ENCODE results near the gene GTF3C1. TPM values are rescaled to one million over a fixed set of nuclear protein-coding genes. Genes with fewer than 3 reads are reported as not detected.

Gene GTF3C1
- total RNA-seq, 1 donor from 2014 or later = 52.7 TPM

DNA sequence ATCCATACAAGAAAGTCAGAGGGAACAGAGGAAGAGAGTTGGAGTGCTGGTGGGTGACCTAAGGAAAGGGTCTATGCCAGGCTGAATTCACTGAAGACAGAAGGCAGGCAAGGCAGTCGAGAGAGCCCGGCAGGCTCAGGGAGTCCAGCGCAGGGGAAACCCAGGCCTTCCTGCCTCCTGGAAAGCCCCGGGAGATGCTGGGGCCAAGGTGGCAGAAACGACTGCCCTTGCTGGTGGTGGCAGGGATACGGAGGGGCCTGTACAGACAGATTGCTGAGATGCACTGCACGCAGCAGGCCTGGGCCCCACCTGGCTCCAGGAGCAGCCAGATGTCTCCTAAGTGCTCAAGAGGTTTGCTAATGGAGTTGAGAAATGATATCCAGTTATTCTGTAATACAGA lies 59.8 kb downstream of the GTF3C1 start:
- intact Hi-C loops (cut with micrococcal nuclease) = no loop called here

DNA sequence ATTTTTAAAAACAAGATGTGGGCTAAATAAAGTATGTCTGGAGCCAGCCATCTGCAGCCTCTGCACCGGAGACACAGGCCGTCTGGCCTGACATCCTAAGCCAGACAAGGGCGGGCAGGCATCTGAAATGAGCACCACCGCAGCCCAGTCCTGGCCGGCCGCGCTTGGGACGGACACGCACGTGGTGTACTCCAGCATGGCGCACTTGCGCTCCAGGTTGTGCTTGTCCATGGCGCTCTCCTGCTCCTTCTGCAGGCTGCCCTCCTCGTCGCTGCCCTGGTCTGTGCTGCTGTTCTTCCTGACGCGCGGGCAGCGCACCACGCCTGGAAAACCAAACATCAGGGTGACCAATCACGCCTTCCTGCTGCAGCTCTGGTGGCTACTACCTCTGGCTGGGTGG lies 60.3 kb downstream of the GTF3C1 start:
- intact Hi-C loops (cut with micrococcal nuclease) = no loop called here

GRCh38 chr16:27486760-27487159 lies 63.0 kb downstream of the GTF3C1 start:
- intact Hi-C loops (cut with micrococcal nuclease) = no loop called here

- intact Hi-C loops (cut with micrococcal nuclease) = no loop called here
Measured at GRCh38 chr16:27486344-27486743, 63.4 kb downstream of the GTF3C1 start.

DNA sequence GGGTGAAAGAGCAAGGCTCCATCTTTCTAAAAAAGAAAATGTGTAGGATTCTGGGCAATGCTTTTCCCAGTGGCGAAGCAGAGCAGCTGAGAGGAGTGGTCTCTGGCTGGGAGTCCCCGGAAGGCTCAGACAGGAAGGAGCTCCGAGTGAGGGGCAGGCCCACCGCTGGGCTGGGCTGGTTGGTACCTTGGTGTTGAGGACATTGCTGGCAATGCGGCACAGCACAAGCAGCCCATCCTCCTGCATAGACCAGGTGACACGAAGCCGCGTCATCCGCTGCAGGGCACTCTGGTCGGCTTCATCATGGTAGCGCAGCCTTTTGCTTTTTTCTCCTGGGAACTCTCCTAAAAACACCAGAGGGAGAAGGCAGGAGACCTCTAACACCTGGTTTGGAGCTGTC lies 63.9 kb downstream of the GTF3C1 start:
- intact Hi-C loops (cut with micrococcal nuclease) = no loop called here

DNA sequence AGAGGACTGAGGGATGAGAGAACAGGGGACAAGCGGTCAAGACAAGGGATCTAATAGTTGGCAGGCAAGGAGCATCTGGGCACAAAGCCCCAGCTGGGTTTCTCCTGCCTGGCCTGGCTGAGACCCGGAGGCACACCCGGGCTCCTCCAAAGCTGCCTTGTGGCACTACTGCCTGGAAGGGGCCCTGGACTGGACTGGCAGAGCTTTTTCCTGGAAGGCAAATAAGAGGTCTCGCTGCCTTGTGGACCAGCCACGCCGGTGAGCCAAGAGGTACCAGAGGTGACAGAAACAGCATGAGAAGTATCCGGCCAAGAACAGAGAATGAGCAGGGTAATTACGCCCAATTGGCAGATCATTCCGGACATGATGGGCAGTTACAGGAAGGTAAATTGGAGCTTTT lies 64.6 kb downstream of the GTF3C1 start:
- intact Hi-C loops (cut with micrococcal nuclease) = no loop called here

- intact Hi-C loops (cut with micrococcal nuclease) = no loop called here
Measured at GRCh38 chr16:27483624-27484023, 66.1 kb downstream of the GTF3C1 start.

GRCh38 chr16:27483088-27483437 lies 66.7 kb downstream of the GTF3C1 start:
- intact Hi-C loops (cut with micrococcal nuclease) = no loop called here

GRCh38 chr16:27482397-27483087 lies 67.2 kb downstream of the GTF3C1 start:
- intact Hi-C loops (cut with micrococcal nuclease) = no loop called here

GRCh38 chr16:27481282-27481934 lies 68.3 kb downstream of the GTF3C1 start:
- intact Hi-C loops (cut with micrococcal nuclease) = no loop called here

- intact Hi-C loops (cut with micrococcal nuclease) = no loop called here
Measured at GRCh38 chr16:27480761-27481160, 69.0 kb downstream of the GTF3C1 start.

GRCh38 chr16:27476240-27476639 lies 73.5 kb downstream of the GTF3C1 start:
- intact Hi-C loops (cut with micrococcal nuclease) = no loop called here

GRCh38 chr16:27475561-27475960 lies 74.2 kb downstream of the GTF3C1 start:
- intact Hi-C loops (cut with micrococcal nuclease) = no loop called here

GRCh38 chr16:27474921-27475320 lies 74.8 kb downstream of the GTF3C1 start:
- intact Hi-C loops (cut with micrococcal nuclease) = no loop called here

GRCh38 chr16:27474041-27474440 lies 75.7 kb downstream of the GTF3C1 start:
- intact Hi-C loops (cut with micrococcal nuclease) = no loop called here

DNA sequence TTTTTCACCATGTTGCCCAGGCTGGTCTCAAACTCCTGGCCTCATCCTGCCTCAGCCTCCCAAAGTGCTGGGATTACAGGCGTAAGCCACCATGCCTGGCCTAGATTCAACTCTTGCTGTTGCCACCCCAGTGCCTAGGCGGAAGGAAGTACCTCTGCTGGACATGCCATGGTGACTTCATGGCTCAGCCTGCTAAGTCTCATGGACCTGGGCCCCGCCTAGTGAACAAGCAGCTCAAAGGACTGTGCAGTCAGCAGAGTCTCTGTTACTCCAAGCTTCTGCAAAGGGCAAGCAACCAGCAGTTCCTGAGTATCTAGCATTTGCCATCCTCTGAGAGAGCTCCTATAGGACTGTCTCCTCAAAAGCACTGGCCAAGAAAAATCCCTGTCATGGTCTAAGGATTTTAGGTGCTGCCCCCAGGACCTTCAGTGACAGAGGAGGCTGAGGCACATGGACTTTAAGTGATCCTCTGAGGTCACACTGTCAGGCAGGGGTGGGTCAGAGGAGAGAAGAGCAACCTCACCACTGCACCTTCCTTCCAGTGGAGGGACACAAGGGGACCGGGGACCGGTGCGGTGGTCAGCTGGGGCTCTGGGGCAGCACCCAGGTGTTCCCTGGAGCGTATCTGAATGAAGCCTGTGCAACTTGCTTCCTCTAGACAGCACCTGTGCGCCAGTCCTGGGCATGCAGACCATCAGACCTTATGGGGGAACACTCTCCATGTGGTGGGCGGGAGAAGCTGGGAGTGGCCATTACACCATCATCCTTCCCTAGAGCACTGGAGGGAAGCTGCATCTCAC lies 76.4 kb downstream of the GTF3C1 start:
- intact Hi-C loops (cut with micrococcal nuclease) = no loop called here

DNA sequence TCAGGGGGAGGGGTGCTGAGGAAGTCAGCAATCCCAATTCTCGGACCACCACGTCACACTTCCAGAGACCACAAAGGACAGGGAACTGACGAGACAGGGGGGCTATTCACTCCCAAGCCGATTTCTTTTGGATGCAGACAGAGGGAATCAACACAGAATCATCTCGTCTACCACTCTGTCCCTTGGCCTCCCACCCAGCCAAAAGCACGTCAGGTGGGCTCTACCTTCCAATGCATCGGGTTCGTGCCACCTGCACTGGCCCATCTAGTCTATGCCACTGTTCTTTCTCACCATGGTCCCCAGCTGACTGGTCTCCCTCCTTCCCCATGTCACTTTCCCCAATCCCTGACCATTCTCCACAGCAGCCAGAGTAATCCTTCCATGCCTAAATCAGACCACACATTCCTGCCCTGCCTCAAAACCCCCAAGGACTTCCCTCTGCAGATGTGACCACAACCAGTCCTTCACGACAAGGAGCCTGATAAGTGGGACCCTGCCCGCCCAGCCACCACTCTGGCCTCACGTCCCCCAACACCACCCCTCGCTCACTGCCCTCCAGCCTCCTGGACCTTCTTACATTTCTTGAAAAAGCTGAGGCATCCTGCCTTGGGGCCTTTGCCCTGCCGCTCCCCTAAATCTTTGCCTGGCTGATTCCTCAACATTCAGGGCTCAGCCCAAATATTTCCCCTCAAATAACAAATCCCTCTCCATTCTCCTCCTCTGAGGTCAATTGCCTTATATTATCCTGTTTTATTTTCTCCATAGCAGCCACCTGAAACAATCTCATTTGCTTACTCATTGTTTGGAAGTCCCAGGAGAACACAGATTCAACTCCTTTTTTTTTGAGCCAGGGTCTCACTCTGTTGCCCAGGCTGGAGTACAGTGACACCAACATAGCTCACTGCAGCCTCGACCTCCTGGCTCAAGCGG lies 77.4 kb downstream of the GTF3C1 start:
- intact Hi-C loops (cut with micrococcal nuclease) = no loop called here

- intact Hi-C loops (cut with micrococcal nuclease) = no loop called here
Measured at GRCh38 chr16:27471661-27472060, 78.1 kb downstream of the GTF3C1 start.

DNA sequence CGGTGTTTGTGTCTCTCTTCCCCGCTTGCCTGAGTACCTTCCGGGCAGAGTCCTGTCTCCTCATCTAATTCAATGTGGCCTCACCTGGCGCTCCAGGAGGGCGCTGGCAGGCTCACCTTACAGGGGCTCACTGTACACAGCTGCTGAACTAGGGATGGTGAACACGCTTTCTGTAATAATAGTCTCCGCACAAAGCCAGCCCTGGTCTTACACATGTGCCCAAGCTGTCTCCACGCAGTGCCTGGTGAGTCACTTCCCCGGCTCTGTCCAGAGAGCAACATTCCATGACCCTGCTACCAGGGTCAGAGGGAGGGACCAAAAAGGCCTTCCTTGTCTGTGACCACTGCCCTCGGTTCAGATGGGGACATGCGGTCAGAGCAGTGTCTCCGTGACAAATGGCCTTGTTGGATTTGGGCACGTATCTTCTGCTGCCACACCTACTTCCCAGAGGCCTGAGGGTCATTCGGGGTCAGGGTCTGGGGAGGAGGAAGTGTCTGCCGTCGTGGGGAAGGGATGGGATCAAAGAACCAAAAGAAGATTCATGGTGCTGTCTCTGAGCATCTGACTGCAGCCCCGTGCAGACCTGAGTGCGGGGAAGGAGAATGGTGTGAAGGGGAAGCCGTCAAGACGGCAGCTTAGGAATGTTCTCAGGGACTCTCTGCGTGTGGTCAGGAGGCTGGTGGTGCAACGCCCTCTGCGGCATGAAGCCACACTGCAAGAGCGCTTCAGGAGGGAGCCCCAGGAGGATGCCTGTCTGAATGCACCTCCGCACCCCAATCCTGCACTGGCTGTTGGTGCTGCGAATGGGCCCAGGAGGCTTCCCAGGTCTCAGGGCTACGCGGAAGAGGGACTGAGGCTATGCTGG lies 78.9 kb downstream of the GTF3C1 start:
- intact Hi-C loops (cut with micrococcal nuclease) = no loop called here

DNA sequence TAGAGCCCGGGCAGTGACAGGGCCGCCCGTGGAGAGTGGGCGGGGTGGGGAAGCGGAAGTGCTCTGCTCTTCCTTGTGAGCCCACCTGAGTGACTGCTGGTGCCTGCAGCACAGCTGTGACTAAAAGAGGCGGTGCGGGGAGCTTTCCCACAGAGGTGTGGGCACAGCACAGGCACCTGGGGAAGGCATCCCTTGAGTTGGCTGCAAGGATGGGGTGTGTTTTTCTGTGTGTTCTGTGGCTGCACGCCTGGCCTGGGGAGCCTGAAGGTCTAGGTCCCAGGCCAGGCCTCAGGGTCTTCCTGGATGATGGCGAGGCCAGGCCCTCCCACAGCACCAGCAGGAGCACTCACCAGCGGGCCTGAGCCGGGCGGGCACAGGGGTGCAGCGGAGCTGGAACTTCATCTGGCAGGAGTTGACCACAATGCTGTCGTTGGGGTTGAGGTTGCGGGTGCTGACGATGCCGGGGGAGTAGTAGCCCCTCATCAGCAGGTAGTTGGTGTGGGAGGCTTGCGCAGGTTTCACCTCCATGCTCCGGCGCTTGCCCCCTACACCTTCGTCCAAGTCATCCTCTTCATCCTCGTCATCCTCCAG lies 80.7 kb downstream of the GTF3C1 start:
- intact Hi-C loops (cut with micrococcal nuclease) = no loop called here

Data from T-helper 2 cell treated with Interferon-gamma antibody and Interleukin-4, amounts not matched to agents 100 ng/mL and 5 ng/mL, for 36 hours (primary cell).